ENCODE data around the gene ADGRG1.

ADGRG1 gene

GRCh38 chr16:57692636-57693035, 64.2 kb downstream of the ADGRG1 start (continued):
- TF ChIP-seq ZSCAN4 (tag by site-specific recombination; IDR thresholded peaks at IDR 0.05): no peak

GRCh38 chr16:57693550-57693949, 65.1 kb downstream of the ADGRG1 start:
- TF ChIP-seq KLF7 (tag by site-specific recombination; IDR thresholded peaks at IDR 0.05; ENCODE audit: borderline replicate concordance) (no peak), ZNF23 (tag by site-specific recombination; IDR thresholded peaks at IDR 0.05; ENCODE audit: borderline replicate concordance) (no peak), GLIS1 (tag by site-specific recombination; IDR thresholded peaks at IDR 0.05) (no peak), ZBTB6 (tag by site-specific recombination; IDR thresholded peaks at IDR 0.05) (no peak), ZNF837 (tag by site-specific recombination; IDR thresholded peaks at IDR 0.05) (no peak), ZSCAN16 (tag by site-specific recombination; IDR thresholded peaks at IDR 0.05) (no peak), ZNF610 (tag by site-specific recombination; IDR thresholded peaks at IDR 0.05; ENCODE audit: borderline replicate concordance) (no peak), ZNF354C (tag by site-specific recombination; IDR thresholded peaks at IDR 0.05; ENCODE audit: borderline replicate concordance, low read depth) (no peak), MZF1 (tag by site-specific recombination; IDR thresholded peaks at IDR 0.05; ENCODE audit: borderline replicate concordance) (no peak)
- ChIA-PET POLR2A (no interaction called here), CTCF (interaction anchor here (0.6 to 0.8 kb wide), 2 partner anchors 12 to 110 kb away, joined by 3 to 4 read pairs; no protein-coding TSS in a partner anchor)
- Histone ChIP-seq H3K4me1 (ENCODE audit: control insufficient read depth, insufficient read depth, low read length) (no peaks in the 10 kb centered on the region), H3K36me3 (ENCODE audit: control insufficient read depth in 2 of 2, insufficient read depth in 1 of 2, low read length in 2 of 2) (no peaks in the 10 kb centered on the region), H3K27ac (ENCODE audit: extremely low read depth, low read depth, low read length) (no peak overlapping the region), H3K9me3 (ENCODE audit: control insufficient read depth, insufficient read depth, low read depth, low read length) (no peaks in the 10 kb centered on the region), H3K4me3 (ENCODE audit: low read depth, low read length) (no peak overlapping the region)

GRCh38 chr16:57694231-57694724, 65.8 kb downstream of the ADGRG1 start:
- no peak overlapping the region for H3K4me3 ChIP-seq (ENCODE audit: low read depth, low read length)
- TF ChIP-seq ZNF335 (tag by site-specific recombination; conservative IDR thresholded peaks at IDR 0.05): peak; percentile 95
- TF ChIP-seq ATF2 (tag by site-specific recombination; IDR thresholded peaks at IDR 0.05; ENCODE audit: low read depth): no peak
- no peak for TF ChIP-seq ZNF792 (tag by site-specific recombination; IDR thresholded peaks at IDR 0.05)
- 0 out of 2 replicates have a peak, but pooled peaks have one; percentile 44 for TF ChIP-seq ZNF362 (tag by site-specific recombination; IDR thresholded peaks at IDR 0.05)
- TF ChIP-seq ZNF169 (tag by site-specific recombination; IDR thresholded peaks at IDR 0.05): no peak
- TF ChIP-seq ZBTB17 (tag by site-specific recombination; IDR thresholded peaks at IDR 0.05): no peak
- no peak for TF ChIP-seq ZNF707 (tag by site-specific recombination; IDR thresholded peaks at IDR 0.05)
- TF ChIP-seq ZNF501 (tag by site-specific recombination; IDR thresholded peaks at IDR 0.05): no peak
- TF ChIP-seq GLIS2 (tag by site-specific recombination; IDR thresholded peaks at IDR 0.05): no peak
- H3K9me3 ChIP-seq (ENCODE audit: control insufficient read depth, insufficient read depth, low read depth, low read length): no peaks in the 10 kb centered on the region
- no peaks in the 10 kb centered on the region for H3K4me1 ChIP-seq (ENCODE audit: control insufficient read depth, insufficient read depth, low read length)
- POLR2A ChIA-PET: no interaction called here
- CTCF ChIA-PET: no interaction called here
- H3K36me3 ChIP-seq (ENCODE audit: control insufficient read depth in 2 of 2, insufficient read depth in 1 of 2, low read length in 2 of 2): no peaks in the 10 kb centered on the region
- no peak overlapping the region for H3K27ac ChIP-seq (ENCODE audit: extremely low read depth, low read depth, low read length)
